Measurements from ENCODE around the gene BOK.
A peak's percentile ranks its signal among the peaks of the same experiment; 100 is the strongest.
"Not testable (repeated sequence)": the region's sequence is repeated elsewhere in the genome, so short reads cannot be mapped to it uniquely, and the experiment has no call there.

Gene BOK

GRCh38 chr2:241571821-241572620, 13.5 kb downstream of the BOK start:
- peaks cover 4% of the 10 kb centered on the region for H3K4me1 Mint-ChIP-seq
- DNase-seq (no peak), ATAC-seq (no peak)
- peak overlapping the region in 1 of 2 donors; percentile 24 for H3K4me3 Mint-ChIP-seq
- H3K27ac Mint-ChIP-seq, result no peak overlapping the region
- no peaks in the 10 kb centered on the region for H3K9me3 Mint-ChIP-seq
- H3K27me3 Mint-ChIP-seq, result peaks cover 6% of the 10 kb centered on the region

- not testable (repeated sequence) for ATAC-seq, H3K4me1 Mint-ChIP-seq, H3K27me3 Mint-ChIP-seq, H3K9me3 Mint-ChIP-seq, DNase-seq, H3K4me3 Mint-ChIP-seq
- H3K27ac Mint-ChIP-seq, result peak overlapping the region in 1 of 2 donors; percentile 67
These were observed 14.5 kb downstream of the BOK start for GRCh38 chr2:241572915-241573651.

- H3K4me3 Mint-ChIP-seq, result no peak overlapping the region
- no peak overlapping the region for H3K27ac Mint-ChIP-seq
- peaks cover 4% of the 10 kb centered on the region for H3K4me1 Mint-ChIP-seq
- DNase-seq (no peak), ATAC-seq (no peak)
- H3K9me3 Mint-ChIP-seq, result no peaks in the 10 kb centered on the region
- peaks cover 6% of the 10 kb centered on the region for H3K27me3 Mint-ChIP-seq
These were observed 15.2 kb downstream of the BOK start for GRCh38 chr2:241573741-241574140.

DNA sequence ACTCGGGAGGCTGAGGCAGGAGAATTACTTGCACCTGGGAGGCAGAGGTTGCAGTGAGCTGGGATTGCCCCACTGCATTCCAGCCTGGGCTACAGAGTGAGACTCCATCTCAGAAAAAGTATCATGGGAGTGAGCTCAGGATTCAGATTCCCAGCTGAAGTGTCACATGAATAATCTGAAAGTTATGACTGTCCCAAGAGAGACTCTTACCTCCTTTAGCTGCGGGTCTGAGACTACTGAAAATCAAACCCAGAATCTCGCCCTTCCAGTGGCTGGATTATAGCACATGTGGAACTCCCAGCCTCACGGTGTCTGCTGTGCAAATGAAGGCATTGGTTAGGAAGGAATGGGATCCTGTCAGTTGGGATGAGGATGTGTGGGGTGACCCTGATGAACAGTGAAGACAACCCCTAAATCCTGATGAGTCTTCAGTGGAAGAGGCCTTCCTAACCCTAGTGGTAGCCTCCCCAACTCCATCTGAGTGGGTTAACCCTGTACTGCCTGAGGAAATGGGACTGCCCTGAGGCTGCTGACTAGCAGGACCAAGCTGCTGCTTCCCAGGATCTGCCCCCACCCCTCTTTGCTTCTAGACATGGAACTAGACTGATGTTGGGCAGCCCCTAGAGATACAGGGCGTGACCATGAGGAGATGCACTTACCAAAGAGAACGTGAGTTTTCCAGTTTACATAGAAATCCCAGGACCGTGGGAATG, 16.5 kb downstream of the BOK start:
- ATAC-seq, result no peak
- no peak overlapping the region for H3K4me3 Mint-ChIP-seq
- H3K27me3 Mint-ChIP-seq, result peaks cover 2% of the 10 kb centered on the region
- peaks cover 2% of the 10 kb centered on the region for H3K4me1 Mint-ChIP-seq
- no peak for DNase-seq
- H3K27ac Mint-ChIP-seq, result peak overlapping the region in 1 of 2 donors; percentile 12
- no peaks in the 10 kb centered on the region for H3K9me3 Mint-ChIP-seq

DNA sequence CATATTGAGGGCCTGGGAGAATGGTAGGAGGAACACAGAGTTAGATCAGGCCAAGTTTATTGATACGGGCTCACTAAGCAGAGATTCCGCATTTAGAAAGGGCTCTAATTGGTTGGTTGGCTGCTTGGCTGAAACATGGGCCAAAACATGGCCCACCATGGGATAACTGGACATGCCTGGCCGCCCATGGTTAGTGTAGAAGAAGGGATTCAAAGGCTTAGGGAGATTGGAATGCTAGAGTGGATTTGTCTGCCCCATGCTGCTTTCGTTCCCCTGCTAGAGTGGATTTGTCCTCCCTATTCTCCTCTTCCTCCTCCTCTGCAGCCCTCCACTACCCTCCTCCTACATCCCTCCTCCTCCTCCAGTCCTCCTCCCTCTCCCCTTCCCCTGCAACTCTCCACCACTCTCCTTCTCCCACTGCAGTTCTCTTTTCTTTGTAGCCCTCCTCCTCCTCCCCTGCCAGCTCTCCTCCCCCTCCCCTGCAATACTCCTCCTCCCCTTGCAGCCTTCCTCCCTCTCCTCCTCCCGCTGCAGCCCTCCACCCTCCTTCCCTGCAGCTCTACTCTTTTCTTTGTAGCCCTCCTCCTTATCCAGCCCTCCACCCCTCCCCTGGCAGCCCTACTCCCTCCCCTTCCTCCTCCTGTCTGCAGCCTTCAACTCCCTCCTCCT, 17.2 kb downstream of the BOK start:
- DNase-seq, result no peak
- Mint-ChIP-seq H3K4me1 (no peaks in the 10 kb centered on the region), H3K4me3 (no peak overlapping the region), H3K27me3 (no peaks in the 10 kb centered on the region), H3K9me3 (no peaks in the 10 kb centered on the region), H3K27ac (peak overlapping the region; percentile 27 to 41)
- ATAC-seq, result no peak

GRCh38 chr2:241576293-241576654, 17.7 kb downstream of the BOK start:
- Mint-ChIP-seq H3K4me3 (no peak overlapping the region), H3K4me1 (no peaks in the 10 kb centered on the region), H3K27me3 (no peaks in the 10 kb centered on the region), H3K27ac (no peak overlapping the region), H3K9me3 (no peaks in the 10 kb centered on the region)
- DNase-seq (no peak), ATAC-seq (no peak)

DNA sequence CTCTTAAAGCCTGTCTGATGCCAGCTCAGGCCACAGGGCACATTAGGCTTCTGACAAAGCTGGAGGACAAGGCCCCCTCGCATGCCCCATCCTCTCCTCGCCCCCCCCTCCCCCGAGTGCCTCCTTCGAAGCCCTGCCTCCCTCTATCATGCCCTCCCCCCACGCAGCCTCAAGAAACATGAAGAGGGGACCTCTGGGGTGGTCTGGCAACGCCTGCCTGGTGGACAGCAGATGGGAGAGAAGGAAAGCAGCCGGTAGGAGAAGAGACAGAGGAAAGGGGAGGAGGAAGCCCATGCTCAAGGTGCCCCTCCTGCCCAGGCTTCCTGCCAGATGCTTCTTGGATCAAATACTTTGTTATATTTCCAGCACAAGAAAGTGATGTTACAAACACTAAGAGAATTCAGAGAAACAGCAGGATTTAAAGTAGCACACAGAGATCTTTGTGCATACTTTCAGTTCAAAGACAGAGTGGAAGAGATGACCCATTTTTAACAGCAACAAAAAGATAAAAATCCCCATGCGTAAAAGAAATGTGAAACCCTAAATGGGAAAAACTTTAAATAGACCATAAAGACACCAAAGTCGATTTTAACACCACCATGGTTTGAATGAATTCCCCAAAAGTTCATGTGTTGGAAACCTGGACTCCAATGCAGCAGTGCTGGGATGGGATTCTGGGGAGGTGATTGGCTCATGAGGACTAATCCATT, 19.0 kb downstream of the BOK start:
- H3K27ac Mint-ChIP-seq, result no peak overlapping the region
- no peak for DNase-seq

GRCh38 chr2:241579281-241579680, 20.7 kb downstream of the BOK start:
- Mint-ChIP-seq H3K4me1 (no peaks in the 10 kb centered on the region), H3K27ac (no peak overlapping the region)
- ATAC-seq, result no peak

More for the DNA sequence above, 19.0 kb downstream of the BOK start:
- Mint-ChIP-seq H3K4me3 (no peak overlapping the region), H3K4me1 (no peaks in the 10 kb centered on the region), H3K9me3 (no peaks in the 10 kb centered on the region), H3K27me3 (no peaks in the 10 kb centered on the region)
- ATAC-seq, result no peak

GRCh38 chr2:241582328-241582727, 23.8 kb downstream of the BOK start:
- peak overlapping the region in 1 of 2 donors; percentile 61 for H3K27ac Mint-ChIP-seq
- no peak for ATAC-seq
- peaks cover 12 to 21% of the 10 kb centered on the region in 2 donors for H3K9me3 Mint-ChIP-seq
- no peak overlapping the region for H3K4me3 Mint-ChIP-seq
- DNase-seq, result no peak
- no peaks in the 10 kb centered on the region for H3K4me1 Mint-ChIP-seq
- no peaks in the 10 kb centered on the region for H3K27me3 Mint-ChIP-seq

More at GRCh38 chr2:241579281-241579680, 20.7 kb downstream of the BOK start:
- no peak for DNase-seq
- no peak overlapping the region for H3K4me3 Mint-ChIP-seq
- no peaks in the 10 kb centered on the region for H3K27me3 Mint-ChIP-seq
- no peaks in the 10 kb centered on the region for H3K9me3 Mint-ChIP-seq

GRCh38 chr2:241582806-241583205, 24.3 kb downstream of the BOK start:
- H3K27ac Mint-ChIP-seq, result no peak overlapping the region

GRCh38 chr2:241584436-241584835, 25.9 kb downstream of the BOK start:
- H3K9me3 Mint-ChIP-seq, result peaks cover 12 to 34% of the 10 kb centered on the region in 2 donors
- no peaks in the 10 kb centered on the region for H3K27me3 Mint-ChIP-seq
- H3K4me3 Mint-ChIP-seq, result no peak overlapping the region

More at GRCh38 chr2:241582806-241583205, 24.3 kb downstream of the BOK start:
- ATAC-seq (no peak), DNase-seq (no peak)
- no peak overlapping the region for H3K4me3 Mint-ChIP-seq
- H3K9me3 Mint-ChIP-seq, result peaks cover 12 to 25% of the 10 kb centered on the region in 2 donors
- no peaks in the 10 kb centered on the region for H3K4me1 Mint-ChIP-seq
- H3K27me3 Mint-ChIP-seq, result no peaks in the 10 kb centered on the region

GRCh38 chr2:241586564-241587264, 28.2 kb downstream of the BOK start:
- Mint-ChIP-seq H3K27me3 (no peaks in the 10 kb centered on the region), H3K4me1 (no peaks in the 10 kb centered on the region), H3K27ac (no peak overlapping the region), H3K9me3 (peaks cover 12 to 34% of the 10 kb centered on the region in 2 donors), H3K4me3 (no peak overlapping the region)
- no peak for DNase-seq
- no peak for ATAC-seq

More at GRCh38 chr2:241584436-241584835, 25.9 kb downstream of the BOK start:
- Mint-ChIP-seq H3K4me1 (no peaks in the 10 kb centered on the region), H3K27ac (no peak overlapping the region)
- ATAC-seq, result no peak
- no peak for DNase-seq

DNA sequence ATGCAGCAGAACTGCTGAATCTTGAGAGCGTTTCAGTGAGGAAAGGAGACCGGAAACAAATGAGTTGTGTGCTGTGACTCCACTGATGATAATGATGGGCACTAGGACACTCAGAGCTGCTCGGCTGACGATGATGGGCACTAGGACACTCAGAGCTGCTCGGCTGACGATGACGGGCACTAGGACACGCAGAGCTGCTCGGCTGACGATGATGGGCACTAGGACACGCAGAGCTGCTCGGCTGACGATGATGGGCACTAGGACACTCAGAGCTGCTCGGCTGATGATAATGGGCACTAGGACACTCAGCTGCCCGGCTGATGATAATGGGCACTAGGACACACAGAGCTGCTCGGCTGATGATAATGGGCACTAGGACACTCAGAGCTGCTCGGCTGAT, 31.3 kb downstream of the BOK start:
- H3K9me3 Mint-ChIP-seq, result peaks cover 12 to 34% of the 10 kb centered on the region in 2 donors
- not testable (repeated sequence) for H3K27ac Mint-ChIP-seq, ATAC-seq, DNase-seq, H3K4me1 Mint-ChIP-seq, H3K27me3 Mint-ChIP-seq, H3K4me3 Mint-ChIP-seq

Measured in stimulated activated naive CD8-positive, alpha-beta T cell treated with anti-CD3 and anti-CD28 coated beads, Interleukin-15, amount 100 ng/mL, for 72 hours (primary cell).